ENCODE measurements around the gene STUM.
"Not testable (repeated sequence)": the region's sequence is repeated elsewhere in the genome, so short reads cannot be mapped to it uniquely, and the experiment has no call there.

The STUM gene

GRCh38 chr1:226627924-226628611 lies 79.5 kb downstream of the STUM start:
- no peak for DNase-seq (ENCODE audit: low read depth)

DNA sequence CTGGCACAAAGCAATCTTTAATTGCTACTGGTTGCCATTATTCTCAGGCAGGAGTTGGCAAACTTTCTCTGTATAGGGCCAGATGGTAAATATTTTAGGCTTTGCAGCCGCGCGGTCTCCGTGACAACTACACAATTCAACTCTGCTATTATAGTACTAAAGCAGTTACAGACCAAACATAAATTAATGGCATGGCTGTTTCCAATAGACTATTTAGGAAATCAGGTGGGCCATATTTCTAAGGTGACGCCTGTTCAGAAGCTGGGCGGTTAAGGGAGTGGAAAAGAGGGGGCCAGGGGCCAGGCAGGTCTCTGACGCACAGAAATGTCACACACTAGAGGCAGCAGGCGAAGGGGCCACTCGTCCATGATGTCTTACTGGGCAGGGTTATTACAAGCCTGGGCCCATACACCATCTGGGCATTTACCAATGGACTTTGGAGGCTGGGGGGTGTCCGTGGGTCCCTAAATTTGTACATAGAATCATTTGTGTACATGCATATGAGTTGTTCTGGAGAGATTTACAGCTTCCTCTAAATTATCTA lies 80.1 kb downstream of the STUM start:
- no peak for DNase-seq (ENCODE audit: low read depth)

- DNase-seq (ENCODE audit: low read depth) = no peak
These were observed 80.8 kb downstream of the STUM start for GRCh38 chr1:226629210-226629895.

- DNase-seq (ENCODE audit: low read depth) = no peak
These were observed 81.5 kb downstream of the STUM start for GRCh38 chr1:226629896-226630550.

DNA sequence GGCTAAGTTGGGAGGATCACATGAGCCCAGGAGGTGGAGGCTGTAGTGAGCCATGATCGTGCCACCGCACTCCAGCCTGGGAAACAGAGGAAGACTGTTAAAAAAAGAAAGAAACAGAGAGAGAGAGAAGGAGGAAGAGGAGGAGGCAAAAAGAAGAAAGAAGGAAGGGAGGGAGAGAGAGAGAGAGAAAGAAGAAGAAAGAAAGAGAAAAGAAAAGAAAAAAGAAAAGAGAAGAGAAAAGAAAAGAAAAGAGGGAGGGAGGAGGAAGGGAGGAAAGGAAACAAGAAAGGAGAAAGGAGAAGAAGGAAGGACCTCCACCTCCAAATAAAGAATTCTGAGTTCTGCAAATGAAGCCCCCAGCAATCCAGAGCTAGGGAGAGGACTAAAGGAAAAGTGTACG lies 82.0 kb downstream of the STUM start:
- DNase-seq (ENCODE audit: low read depth) = no peak

DNA sequence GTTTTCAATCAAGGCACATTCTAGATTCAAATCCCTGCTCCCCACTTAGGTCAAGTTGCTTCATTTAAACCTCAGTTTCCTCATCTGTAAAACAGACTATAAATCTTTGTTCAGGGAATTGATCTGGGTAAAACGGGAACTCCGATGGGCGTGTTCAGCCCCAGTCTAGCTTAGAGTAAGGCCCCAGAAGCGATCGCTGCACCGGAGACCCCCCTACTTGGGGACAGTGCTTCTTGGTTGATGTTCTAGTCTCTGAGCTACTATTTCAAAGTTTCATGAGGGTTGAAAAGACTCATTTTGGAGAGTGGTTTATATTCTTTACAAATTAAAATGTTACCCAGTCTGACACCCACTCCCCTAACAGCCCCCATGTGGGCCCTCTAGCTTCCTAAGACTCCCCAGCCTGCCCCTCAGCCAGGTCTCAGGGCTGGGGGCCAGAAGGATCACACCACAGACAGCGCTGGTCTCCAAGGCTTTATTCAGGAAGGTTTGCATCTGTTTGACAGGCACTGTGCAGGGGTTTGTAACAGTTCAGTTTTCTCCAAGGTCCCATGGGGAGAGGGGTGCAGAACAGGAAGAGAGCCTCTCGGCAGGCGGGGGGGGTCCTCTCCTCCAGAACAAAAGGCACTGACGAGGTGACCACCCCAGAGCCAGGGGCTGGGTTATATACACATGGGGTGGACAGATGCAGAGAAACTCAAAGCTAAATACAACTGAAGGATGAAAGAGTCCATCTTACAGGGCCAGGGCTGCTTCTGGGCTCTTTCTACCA lies 82.9 kb downstream of the STUM start:
- DNase-seq (ENCODE audit: low read depth) = no peak

DNA sequence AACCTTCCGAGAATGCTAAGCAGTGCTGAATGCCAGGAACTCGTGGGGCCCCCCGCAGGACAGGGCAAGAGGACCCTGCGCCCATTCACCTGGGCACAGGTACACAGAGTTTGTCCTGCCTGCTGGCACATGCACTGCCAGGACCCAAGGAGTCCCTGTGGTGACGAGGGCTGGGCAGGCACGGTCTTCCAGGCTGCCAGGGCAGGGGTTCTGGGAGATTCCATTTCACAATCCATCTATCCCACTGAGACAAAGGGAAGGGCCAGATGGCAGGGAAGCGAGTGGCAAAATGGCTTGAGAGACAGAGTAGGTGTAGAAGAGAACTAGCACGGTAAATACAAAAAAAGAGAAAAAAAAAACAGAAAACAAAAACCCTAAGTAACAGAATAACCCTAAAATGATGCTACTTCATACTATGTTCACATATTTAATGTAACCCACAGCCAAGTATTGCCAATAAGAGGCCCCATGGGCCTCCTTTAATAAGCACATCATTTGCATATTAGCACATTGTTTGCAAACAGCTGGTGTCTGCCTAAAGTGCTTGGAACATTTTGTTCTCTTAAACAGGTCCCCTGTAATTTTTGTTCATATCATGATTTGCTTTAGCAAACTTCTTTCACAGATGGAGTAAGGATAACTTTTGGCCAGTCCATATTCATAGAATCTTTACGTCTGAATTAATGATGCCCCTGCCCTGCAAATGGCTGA lies 83.8 kb downstream of the STUM start:
- DNase-seq (ENCODE audit: low read depth) = no peak

- DNase-seq (ENCODE audit: low read depth) = no peak
These were observed 84.4 kb downstream of the STUM start for GRCh38 chr1:226632922-226633351.

- DNase-seq (ENCODE audit: low read depth) = no peak
These were observed 85.1 kb downstream of the STUM start for GRCh38 chr1:226633541-226634165.

DNA sequence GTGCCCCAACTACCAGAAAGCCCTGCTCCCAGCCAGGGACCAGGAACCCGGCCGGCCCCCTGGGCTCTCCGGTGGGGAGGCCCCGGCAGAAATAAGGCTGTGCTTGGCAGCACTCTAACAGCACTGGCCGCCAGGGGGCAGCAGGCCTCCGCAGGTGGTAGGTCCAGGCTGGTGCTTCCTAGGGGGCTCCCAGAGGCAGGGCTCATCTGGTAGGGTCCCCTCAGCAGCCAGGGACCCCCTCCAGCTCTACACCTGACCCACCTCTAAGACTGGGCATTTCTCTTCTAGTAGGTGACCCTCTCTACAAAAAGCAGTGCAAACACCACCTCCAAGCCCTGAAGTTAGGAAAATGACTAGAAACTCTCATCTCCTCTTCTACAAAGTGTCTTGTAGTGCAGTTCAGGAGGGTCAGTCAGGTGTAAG lies 85.6 kb downstream of the STUM start:
- peak; percentile 77 for DNase-seq (ENCODE audit: low read depth)

GRCh38 chr1:226634611-226635246 lies 86.2 kb downstream of the STUM start:
- DNase-seq (ENCODE audit: low read depth) = no peak

DNA sequence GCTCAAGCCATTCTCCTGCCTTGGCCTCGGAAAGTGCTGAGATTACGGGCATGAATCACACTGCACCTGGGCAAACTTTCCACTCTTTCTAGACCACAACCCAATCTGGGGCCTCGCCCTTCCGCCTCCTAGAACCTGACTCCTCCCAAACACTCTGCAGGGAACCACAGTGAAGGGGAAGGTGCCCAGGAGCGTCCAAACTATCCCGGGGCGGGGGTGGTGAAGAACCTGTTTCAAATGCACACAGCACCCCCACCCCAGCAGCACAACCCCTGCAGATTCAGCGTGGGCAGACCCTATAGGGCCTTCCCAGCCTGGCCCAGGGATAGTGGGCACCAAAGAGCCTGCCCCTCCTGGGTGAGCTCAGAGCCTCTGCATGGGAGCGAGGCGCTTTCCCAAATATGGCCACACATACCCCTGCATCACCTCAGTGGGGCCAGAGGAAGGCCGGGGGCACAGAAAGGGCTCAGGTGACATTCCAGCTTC lies 86.9 kb downstream of the STUM start:
- DNase-seq (ENCODE audit: low read depth) = no peak

- DNase-seq (ENCODE audit: low read depth) = no peak
These were observed 88.2 kb downstream of the STUM start for GRCh38 chr1:226636847-226637096.

GRCh38 chr1:226637147-226637935 lies 88.8 kb downstream of the STUM start:
- DNase-seq (ENCODE audit: low read depth) = no peak

DNA sequence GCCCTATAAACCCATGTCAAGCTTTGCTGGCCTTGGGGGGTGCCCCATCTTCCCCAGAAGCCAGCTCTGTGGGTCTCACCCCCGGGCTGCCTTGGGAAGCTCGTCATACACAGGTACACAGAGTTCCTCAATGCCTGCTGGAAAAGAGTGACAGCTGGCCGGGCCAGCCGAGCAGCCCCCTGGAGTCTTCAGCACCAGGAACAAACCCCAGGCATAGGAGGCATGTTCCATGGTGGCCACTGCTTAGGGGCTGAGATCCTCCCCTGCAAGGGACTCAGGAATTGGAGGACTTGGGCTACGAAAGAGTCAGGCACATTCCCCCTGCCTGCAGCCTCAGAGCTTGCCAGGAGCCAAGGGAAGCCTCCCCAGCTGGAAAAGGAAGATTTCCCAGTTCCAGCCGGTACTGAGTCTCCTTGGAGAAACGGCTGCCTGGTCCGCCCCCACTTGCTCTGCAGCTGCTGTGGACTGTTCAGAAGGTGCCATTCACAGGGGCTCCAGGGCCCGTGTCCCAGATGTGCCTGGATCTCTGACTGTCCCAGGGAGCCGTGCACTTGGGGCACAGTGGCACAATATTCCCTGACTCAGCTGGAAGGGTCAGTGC lies 89.5 kb downstream of the STUM start:
- DNase-seq (ENCODE audit: low read depth) = no peak

- no peak for DNase-seq (ENCODE audit: low read depth)
These were observed 90.0 kb downstream of the STUM start for GRCh38 chr1:226638608-226639007.

GRCh38 chr1:226639206-226639605 lies 90.6 kb downstream of the STUM start:
- DNase-seq (ENCODE audit: low read depth) = not testable (repeated sequence)

DNA sequence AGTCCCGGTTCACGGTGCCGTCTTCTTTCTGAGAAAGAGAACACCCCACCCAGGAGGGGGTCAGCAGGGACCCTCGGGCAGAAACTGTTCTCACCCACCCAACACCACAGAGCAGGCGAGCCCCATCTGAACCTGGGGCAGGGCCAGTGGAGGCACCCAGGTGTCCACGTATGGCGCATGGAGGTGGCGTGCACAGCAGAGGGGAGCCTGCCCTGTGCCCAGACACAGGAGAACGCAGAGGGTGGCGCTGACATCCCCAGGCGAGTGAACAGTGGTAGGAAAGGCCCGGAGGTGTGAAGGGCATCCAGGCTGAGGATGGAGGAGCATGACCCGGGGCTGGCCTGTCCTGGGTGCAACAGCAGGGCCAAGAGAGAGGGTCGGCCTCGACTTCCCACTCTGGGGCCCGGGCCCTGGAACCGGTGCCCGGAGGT lies 91.1 kb downstream of the STUM start:
- no peak for DNase-seq (ENCODE audit: low read depth)
